Measurements from ENCODE around the gene IL4I1. TPM values are rescaled to one million over a fixed set of nuclear protein-coding genes. Genes with fewer than 3 reads are reported as not detected.
A peak's percentile ranks its signal among the peaks of the same experiment; 100 is the strongest.

The IL4I1 gene
- total and polyA plus RNA-seq, 12 donors, result 0.18 to 3.2 (median 1.2) TPM

DNA sequence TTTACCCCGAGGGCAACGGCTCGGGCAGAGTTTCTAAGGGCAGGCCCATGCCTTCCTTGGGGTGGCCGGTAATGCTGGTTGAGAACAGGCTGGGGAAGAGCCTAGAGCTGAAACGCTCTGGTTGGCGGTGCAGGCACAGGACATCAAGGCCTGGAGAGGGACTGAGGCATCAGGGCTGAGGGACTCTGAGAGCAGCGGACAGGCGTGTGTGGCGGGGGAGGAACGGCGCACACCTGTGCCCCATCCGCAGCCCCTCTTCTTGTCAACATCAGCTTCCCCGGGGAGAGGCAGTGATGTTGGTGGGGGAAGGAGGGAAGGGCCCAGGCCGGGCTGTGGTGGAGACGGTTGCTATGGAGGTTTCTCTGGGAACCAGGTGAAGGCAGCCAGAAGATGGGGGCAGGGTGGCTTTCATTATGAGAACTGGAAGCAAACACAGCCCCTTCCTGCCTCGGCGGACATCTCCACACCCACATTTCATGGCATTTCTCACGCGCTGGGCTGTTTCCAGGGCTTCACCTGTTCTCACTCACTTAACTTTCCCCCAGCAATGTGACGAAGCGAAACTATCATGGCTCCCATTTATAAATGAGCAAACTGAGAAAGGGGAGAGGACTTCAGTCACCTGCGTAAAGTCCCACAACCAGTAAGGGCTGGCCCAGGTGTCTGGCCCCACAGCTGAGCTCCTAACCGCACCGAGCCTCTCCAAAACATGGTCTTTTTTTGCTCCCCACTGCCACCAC lies 24.1 kb upstream of the IL4I1 start:
- WGBS, 4 donors, result 93 to 96% (median 95%) methylated on average over 24 of the region's 24 CpGs
- TF ChIP-seq POLR2A (IDR thresholded peaks at IDR 0.05), result no peak
- TF ChIP-seq, protein P1, sequence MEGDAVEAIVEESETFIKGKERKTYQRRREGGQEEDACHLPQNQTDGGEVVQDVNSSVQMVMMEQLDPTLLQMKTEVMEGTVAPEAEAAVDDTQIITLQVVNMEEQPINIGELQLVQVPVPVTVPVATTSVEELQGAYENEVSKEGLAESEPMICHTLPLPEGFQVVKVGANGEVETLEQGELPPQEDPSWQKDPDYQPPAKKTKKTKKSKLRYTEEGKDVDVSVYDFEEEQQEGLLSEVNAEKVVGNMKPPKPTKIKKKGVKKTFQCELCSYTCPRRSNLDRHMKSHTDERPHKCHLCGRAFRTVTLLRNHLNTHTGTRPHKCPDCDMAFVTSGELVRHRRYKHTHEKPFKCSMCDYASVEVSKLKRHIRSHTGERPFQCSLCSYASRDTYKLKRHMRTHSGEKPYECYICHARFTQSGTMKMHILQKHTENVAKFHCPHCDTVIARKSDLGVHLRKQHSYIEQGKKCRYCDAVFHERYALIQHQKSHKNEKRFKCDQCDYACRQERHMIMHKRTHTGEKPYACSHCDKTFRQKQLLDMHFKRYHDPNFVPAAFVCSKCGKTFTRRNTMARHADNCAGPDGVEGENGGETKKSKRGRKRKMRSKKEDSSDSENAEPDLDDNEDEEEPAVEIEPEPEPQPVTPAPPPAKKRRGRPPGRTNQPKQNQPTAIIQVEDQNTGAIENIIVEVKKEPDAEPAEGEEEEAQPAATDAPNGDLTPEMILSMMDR (IDR thresholded peaks at IDR 0.05), result no peak
- Histone ChIP-seq H3K27ac (no peak overlapping the region), H3K27me3 (no peaks in the 10 kb centered on the region), H3K9me3 (replicated peaks in 1 of 3) (no peaks in the 10 kb centered on the region), H3K4me3 (no peak overlapping the region), H3K4me1 (replicated peaks in 1 of 2) (peaks cover 11 to 24% of the 10 kb centered on the region in 2 donors), H3K36me3 (replicated peaks in 1 of 2) (peaks cover 0 to 24% of the 10 kb centered on the region in 2 donors)
- intact Hi-C loops (cut with DNase I), result no loop called here
- no peak for DNase-seq

DNA sequence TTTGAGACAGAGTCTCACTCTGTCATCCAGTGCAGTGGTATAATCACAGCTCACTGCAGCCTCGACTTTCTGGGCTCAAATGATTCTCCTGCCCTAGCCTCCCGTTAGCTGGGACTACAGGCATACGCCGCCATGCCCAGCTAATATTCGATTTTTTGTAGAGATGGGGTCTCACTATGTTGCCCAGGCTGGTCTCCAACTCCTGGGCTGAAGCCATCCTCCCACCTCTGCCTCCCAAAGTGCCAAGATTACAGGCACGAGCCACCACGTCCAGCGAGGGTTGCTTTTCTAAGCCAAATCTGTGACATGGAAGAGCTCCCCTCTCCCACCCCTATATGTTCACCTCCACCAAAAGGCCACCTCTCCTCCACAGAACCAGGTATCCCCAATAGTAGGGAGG lies 21.4 kb upstream of the IL4I1 start:
- WGBS, 4 donors, result 90 to 94% (median 92%) methylated on average over 8 of the region's 8 CpGs
- H3K4me1 ChIP-seq (replicated peaks in 1 of 2), result peaks cover 5 to 15% of the 10 kb centered on the region in 2 donors
- peaks cover 0 to 14% of the 10 kb centered on the region in 2 donors for H3K36me3 ChIP-seq (replicated peaks in 1 of 2)
- no peaks in the 10 kb centered on the region for H3K27me3 ChIP-seq
- intact Hi-C loops (cut with DNase I), result no loop called here
- no peak overlapping the region for H3K27ac ChIP-seq
- TF ChIP-seq POLR2A (IDR thresholded peaks at IDR 0.05), result no peak
- TF ChIP-seq, protein P1 (IDR thresholded peaks at IDR 0.05), result no peak
- H3K9me3 ChIP-seq (replicated peaks in 1 of 3), result no peaks in the 10 kb centered on the region
- no peak for DNase-seq
- no peak overlapping the region for H3K4me3 ChIP-seq

DNA sequence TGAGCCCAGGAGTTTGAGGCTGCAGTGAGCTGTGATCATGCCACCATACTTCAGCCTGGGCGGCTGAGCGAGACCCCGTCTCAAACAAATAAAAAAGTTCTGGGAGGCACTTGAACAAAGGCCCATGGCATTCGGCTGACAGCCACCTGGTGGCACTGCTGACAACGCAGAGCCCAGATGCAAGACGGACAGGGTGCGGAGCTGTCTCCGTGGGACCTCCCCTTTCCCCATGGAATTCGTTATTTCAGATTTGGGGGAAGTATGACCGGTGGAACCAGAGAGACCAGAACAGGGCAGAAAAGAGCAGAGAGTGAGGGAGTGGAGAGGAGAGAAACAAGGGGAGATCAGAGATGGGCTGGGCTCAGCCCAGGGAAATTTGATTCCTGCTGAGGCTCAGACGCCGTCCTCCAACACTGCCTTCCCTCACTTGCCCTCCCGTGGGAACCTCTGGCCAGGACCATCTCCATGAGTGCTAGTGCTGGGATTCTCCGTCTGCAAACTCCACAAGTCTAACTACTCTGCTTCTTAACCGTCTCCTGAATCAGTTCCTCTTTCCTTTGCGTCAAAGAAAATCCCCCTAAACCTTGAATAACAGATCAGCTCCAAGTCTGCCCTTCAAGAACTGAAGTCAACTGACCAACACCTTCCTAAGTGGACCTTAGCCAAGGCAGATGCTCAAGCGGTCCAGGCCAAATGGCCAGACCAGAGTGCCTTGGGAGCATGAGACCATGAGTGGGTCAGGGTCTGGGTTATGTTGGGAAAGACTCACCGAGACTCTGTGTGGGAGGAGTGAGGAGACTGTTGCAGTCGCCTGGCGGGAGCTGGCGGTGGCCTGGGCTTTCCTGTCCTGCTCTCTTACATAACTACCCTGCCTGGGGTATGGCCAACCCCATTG lies 20.4 kb upstream of the IL4I1 start:
- DNase-seq, result peak in 1 of 7 donors; percentile 6
- peak overlapping the region in 1 of 5 donors; percentile 40 for H3K27ac ChIP-seq
- no peak overlapping the region for H3K4me3 ChIP-seq
- no peak for TF ChIP-seq POLR2A (IDR thresholded peaks at IDR 0.05)
- TF ChIP-seq, protein P1 (IDR thresholded peaks at IDR 0.05), result peak in 3 of 6 experiments; percentile 10 to 22 (median 14)
- WGBS, 4 donors, result 76 to 85% (median 80%) methylated on average over 17 to 21 of the region's 21 CpGs
- no peaks in the 10 kb centered on the region for H3K27me3 ChIP-seq
- peaks cover 0 to 5% of the 10 kb centered on the region in 2 donors for H3K4me1 ChIP-seq (replicated peaks in 1 of 2)
- intact Hi-C loops (cut with DNase I), result no loop called here
- peaks cover 0 to 11% of the 10 kb centered on the region in 2 donors for H3K36me3 ChIP-seq (replicated peaks in 1 of 2)
- no peaks in the 10 kb centered on the region for H3K9me3 ChIP-seq (replicated peaks in 1 of 3)

DNA sequence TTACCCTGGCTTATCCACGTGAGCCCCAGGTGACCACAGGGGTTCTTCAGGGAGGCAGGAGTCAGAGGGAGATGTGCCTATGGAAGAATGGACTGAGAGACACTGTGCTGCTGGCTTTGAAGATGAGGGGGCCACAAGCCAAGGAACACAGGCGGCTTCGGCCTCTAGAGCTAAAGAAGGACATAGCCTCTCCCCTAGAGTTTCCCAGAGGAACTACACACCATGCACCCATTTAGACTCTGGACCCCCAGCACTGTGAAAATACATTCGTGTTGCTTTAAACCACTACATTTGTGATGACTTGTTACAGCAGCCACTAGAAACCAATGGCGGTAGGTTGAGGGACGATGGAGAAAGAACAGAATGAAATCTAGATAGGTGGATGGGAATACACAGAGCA lies 18.6 kb upstream of the IL4I1 start:
- WGBS, 4 donors, result 95 to 99% (median 98%) methylated on average over 6 of the region's 6 CpGs
- intact Hi-C loops (cut with DNase I), result no loop called here
- Histone ChIP-seq H3K36me3 (replicated peaks in 1 of 2) (peaks cover 0 to 11% of the 10 kb centered on the region in 2 donors), H3K4me1 (replicated peaks in 1 of 2) (peaks cover 0 to 10% of the 10 kb centered on the region in 2 donors), H3K9me3 (replicated peaks in 1 of 3) (no peaks in the 10 kb centered on the region), H3K27ac (no peak overlapping the region), H3K4me3 (no peak overlapping the region), H3K27me3 (no peaks in the 10 kb centered on the region)
- no peak for DNase-seq
- no peak for TF ChIP-seq POLR2A (IDR thresholded peaks at IDR 0.05)
- TF ChIP-seq, protein P1 (IDR thresholded peaks at IDR 0.05), result no peak

All from adrenal gland (tissue), 12 donors.